DMS79 treated with DMSO at 0.1 percent for 48 hours (cell line): ENCODE data around the gene LHX8.
"Not testable (repeated sequence)": the region's sequence is repeated elsewhere in the genome, so short reads cannot be mapped to it uniquely, and the experiment has no call there.

Experiments
- DNase-seq: peaks from one replicate; lab custom pipeline; 2025; lab: John Stamatoyannopoulos, UW

LHX8 gene

DNA sequence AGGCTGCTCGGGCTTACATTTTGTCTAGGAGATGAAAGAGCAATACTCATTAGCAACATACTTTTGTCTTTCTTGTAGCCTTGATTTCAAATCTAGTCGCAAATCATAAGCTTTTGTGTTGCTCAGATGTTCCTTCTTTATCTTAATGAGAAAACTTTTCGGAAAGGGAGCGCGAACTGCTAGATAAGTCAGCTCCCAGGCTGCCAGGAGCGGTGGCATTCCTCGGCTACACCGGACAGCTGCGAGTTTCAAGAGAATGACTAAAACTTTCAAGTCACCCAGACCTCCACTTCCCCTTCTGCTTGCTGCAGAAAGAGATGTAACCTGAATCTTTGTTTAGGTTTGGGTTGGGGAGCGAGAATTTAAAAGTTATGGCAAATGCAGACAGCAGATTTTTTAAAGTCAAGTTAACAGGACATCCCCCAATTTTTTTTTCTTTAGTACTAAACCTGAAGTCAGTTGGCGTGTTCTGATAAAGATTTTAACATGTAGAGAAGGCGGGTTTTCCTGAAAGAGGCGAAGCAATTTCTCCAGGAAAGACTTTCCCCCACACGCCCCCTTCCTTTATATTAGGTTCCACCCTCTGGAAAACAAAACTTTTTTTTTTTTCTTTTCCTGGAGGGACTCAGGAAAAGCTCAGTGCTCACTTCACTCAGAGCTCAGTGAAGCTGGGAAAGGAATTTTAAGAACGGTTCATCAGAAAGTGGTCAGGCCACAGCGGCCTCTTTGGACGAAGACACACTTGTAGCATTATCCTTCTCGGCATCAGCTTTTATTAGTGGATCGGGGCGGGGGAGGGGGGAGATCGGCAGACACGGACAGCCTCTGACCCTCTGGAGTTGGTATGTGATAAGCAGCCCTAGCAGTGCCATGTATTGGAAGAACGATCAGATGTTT is at the start of gene LHX8:
LHX8 (plus strand) TSS at position 639 of the 897 bp plus-strand sequence. CDS start 2,227 bp downstream, outside the sequence.
- DNase-seq, result no peak

DNA sequence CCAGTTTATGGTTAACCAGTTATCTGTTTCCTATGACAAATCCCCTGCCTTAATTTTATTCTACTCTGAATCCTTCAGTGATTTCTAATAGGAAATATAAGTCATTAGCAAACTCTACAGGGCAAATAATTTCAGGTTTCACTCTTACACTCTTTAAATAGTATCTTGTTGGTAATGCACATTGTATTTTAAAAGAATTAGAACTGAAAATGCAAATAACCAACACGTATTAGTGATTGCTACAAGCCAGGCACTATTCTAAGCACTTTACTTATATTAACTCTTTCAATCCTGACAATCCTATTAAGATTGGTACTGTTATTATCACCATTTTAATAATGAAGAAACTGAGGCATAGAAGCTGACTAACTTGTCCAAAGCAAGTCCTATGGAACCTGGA is 48.3 kb upstream of the LHX8 start:
- no peak for DNase-seq

DNA sequence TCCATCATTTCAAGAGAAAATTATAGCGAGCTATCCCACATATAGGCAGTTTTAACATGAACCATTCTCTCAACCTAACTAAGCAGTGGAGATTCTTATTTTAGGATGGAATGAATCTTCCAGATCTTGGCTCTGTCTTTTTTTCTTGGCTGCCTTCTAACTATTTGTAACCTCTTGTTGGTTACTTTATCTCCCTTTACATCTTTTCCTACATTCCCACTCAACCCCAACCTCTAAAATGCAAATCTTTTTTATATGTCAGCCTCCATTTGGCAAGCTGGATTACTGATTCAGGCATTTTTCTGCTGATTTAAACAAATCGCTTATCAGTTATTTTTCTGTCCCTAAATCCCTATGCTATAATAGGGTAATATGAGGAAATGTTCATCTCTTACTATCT is 46.9 kb upstream of the LHX8 start:
- DNase-seq, result no peak

DNA sequence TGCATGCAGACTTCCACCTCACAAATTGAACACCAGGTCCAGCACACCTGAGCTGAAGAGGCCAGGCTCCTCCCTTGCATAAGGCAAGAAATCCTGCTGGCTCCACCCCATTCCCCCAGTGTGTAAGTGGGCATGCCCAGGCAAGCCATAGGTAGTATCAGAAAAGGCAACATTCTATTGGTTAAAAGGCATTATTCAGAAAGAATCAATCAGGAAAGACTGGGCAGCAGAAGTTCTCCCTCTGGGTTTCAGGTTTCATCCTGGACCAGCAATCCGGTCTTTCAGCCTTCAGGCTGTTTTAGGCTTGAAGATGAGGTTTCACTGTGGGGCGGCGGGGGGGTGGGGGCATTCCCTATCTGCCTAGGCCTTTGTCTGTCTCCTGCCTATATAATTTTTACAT is 42.0 kb upstream of the LHX8 start:
- no peak for DNase-seq

DNA sequence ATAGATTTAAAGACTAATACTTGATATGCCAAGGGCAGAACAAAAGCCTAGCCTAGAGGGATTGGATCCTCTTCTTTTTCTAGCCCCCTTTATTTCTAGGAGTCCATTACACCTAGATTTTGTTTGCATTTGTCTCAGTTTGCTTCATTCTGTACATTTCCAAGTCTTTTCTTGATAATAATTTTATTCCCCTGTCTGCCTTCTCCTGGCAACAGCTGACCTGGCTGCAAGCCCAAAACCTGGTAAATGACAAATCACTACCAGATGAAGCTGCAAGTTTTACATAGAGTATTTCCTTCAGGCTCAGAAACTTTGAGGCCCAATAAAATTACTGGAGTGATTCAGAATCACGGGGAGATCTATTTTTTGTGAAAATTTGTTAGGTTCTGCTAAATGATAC is 36.5 kb upstream of the LHX8 start:
- DNase-seq, result no peak

DNA sequence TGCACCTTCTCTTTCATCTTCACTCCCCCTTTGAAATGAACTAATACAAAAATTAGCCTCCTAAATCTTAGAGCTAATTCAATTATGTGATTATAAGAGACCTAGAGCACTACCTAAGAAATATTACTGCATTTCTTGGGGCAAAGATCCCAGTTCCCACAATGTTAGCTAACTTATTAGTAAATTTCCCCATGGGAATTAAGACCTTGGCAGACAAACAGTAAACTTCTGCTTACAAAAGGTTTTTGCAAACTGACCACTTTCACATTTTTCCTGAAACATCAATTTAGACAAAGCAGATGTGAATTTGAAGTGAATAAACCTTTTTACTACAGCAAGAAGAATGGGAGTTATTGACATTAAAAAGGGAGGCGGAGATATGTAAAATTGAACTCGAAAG is 34.6 kb upstream of the LHX8 start:
- DNase-seq, result no peak

DNA sequence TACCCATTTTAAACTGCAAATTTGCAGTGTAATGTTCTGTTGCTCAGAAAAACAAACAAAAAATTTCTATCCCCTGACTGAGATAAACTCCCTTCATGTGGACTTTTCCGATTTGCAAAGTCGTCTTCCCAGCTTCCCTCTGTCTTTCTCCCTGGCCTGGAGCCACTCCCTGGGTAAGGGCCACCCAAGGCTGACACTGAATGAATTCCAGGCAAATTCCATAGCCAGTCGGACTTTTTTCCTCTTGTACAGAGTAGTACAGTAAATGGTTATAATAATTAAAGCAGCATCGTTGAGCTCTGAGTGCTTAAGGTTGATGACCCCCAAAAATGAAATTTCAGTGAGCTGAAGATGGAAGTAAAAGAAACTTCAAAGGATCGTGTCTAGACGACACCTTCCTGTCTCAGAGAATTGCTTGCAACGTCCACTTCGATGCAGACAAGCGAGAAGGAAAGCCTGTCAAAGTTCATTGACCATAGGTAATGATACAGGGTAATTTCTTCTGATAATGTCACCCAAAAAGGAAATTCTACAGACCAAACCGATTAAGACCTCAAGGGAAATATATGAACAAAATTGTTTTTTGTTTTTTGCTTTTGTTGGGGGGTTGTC is 33.6 kb upstream of the LHX8 start:
- no peak for DNase-seq

DNA sequence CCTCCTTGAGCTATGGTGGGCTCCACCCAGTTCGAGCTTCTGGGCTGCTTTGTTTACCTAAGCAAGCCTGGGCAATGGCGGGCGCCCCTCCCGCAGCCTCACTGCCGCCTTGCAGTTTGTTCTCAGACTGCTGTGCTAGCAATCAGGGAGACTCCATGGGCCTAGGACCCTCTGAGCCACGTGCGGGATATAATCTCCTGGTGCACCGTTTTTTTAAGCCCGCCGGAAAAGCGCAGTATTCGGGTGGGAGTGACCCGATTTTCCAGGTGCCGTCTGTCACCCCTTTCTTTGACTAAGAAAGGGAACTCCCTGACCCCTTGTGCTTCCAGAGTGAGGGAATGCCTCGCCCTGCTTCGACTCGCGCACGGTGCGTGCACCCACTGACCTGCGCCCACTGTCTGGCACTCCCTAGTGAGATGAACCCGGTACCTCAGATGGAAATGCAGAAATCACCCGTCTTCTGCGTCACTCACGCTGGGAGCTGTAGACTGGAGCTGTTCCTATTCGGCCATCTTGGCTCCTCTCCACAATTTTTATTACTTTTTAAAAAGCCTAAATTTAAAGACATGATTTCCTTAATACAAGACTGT is 21.7 kb upstream of the LHX8 start:
- DNase-seq, result not testable (repeated sequence)

DNA sequence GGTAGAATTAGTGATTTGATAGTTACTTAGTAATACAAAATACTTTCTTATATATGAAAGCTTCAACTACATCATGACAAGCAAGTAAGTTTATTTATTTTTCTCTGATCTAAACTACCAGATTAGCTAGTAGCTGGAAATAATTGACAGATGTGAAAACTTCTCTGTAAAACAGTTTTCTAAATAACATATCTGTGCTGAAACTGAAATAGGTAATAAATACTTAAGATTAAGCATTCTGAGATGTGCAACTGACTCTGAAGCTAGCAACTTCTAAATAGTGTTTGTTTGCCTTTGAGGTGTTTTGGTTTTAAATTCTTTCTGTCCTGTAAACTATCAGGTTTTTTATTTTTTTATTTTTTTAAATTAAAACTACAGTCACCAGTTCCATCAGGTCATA is 18.5 kb upstream of the LHX8 start:
- no peak for DNase-seq

DNA sequence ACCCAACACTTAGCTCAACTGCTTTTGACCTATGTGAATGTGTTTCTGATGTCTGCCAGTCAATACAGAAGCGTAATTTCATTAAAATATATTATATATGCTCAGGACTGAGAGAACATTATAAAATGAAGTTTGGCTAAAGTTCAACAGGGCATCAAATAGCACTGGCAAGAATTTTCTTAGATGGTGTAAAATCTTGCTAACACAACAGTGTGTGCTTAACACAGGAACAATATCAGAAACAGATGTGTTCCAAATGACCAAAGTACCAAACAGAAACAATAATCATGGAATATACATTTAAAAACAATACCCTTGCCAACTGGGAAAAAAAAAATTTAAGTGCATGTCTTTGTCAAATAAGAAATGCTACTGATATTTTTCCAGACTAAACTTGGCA is 10.4 kb upstream of the LHX8 start:
- no peak for DNase-seq

DNA sequence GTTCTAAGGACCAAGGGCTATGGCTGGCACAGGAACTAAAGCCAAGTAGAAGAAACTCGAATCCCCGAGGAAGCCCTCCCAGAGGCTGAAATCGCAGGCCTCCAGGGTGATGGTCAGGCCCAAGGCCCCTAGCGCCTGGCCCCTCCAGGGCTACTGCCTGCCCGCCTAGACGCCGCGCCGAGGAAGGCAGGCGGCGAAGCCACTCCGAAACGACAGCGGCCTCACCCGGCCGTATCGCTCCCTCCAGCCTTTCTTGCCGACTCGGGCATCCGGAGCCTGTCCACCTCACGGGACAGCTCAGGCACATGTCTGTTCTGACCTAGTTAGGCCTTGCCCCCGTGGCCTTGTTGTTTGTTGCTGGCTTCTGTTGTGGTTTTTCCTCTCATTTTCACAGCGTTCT is 9.7 kb upstream of the LHX8 start:
- DNase-seq, result no peak

DNA sequence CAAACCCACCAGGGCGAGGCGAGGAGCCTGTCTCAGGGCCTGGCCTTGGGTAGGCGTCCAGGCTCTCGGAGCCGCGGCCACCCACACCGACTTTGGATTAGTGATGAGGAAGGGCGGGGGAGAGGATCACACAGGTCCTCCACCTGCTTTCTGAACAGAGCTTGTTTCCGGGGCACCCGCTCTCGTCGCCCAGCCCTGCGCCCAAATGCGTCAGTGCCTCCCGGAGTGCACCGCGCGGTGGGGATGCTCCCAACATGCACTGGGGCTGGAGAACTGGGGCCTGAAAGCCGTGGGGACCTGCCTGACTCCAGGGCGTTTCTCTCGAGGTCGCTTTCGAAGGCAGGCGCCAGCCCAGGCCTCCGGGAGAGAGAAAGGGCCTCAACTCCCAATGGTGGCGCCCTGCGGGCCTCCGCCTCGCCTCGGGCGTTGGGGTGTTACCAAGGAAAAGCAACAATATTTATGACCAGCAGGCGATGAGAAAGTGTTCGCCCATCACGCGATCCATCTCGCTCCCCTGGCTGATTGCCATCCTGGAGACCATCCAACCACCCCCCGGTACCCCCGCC is 8.9 kb upstream of the LHX8 start:
- no peak for DNase-seq

DNA sequence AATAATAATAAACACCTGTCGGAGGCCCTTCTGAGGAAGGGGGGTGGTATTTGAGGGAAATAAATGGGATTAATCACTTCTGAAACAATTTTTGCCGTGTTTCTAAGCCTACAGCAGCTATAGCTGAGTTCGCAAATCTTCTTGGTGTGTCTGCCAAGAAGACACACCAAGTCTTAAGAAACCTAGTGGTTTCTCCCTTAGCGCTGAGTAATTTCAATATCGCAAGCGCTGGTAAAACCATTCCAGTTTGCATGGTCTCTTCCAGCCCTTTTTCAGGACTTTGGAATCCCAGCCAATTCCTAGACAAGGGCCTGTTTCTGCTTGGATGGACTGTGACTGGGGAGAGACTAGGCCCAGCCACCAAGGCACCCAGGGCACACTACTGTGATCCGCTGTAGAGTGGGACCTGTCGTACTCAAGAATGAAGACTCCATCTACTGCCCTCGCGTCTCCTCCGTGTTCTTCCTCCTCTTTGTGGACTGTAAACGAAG is 7.5 kb upstream of the LHX8 start:
- DNase-seq, result no peak

DNA sequence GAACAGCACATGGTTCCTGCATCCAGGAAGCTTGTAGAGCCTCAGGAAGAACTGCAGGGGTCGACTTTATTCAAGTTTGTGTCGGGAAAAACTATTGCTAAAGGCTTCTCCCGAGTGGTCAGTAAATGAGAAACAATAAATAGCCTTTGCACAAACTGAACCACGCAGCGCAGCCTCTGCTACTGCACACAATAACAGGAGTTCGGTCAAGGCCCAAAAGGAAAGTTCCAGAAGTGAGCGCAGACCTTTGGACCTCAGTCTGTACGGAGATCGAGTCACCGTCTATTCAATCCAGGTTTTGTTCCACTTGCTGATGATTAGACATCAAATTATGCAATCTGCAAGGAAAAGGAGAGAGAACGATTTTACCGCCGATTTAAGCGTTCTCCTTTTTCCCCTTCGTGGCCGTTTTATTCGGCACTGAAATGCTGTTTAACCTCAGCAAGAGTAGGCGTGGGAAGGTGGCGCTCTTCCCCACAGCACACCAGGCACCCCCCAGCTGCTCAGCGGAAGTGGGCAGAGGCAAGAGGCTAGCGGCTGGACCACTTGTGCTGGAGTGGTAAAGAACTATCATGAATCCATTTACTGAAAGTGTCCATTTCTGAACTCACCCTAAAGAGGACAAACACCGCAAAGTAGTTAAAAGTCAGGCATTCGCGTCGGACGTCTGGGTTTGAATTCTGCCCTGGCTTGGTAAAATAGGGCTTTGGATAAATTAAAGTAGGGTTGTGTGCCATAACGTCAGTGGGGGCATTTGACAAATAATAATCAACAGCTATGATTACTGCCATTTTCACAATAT is 6.1 kb upstream of the LHX8 start:
- DNase-seq, result no peak

DNA sequence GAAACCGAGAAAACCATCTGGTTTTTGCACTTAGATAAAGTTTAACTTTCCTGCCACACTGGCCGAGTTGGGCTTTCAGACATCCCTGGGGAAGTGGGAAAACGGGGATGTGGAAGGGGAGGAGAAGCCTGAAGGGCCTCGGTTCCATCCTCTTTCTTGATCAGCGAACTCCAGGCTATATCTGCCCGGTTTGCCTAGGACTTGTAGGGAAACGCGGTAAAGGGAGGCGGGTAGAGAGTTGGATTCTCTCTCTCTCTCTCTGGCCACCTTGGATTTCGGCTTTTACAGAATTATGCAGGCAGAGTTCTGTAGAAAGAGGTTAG is 4.6 kb upstream of the LHX8 start:
- no peak for DNase-seq

DNA sequence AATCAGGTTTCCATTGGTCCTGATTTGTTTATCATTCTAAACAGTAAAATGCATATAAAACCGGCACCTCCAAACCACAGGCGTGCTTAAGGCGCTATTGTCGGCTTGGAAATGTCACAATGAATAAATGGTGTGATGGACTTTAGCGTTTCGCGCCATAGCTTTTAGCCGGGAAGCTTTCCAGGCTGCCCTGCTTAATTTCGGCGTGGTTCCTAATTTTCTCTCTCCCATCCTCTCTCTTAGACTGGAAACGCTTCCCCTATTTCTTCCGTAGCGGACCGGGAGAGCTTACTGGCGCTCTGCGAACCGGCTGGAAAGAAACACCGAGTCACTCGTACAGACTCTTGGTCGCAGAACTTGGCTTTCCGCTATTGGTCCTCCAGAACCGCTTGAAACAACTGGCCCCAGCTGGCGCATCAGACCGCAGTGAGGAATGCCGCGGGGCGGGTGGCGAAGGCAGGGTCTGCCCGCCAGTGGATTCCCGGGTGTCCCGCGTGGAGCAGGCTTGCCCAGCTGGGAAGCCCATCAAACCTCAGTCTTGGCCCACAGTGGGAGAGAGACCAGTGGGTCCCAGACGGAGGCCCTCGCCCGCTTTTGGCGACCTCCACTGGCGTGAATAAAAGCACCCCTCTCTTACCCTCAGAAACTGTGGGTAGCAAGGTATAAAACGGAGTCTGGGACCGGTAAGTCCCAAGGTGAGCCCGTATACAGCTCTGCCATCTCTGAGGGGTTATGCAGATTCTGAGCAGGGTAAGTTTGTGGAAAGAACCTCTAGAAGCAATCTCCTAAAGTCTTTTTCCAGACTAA is 4.0 kb upstream of the LHX8 start:
- no peak for DNase-seq

DNA sequence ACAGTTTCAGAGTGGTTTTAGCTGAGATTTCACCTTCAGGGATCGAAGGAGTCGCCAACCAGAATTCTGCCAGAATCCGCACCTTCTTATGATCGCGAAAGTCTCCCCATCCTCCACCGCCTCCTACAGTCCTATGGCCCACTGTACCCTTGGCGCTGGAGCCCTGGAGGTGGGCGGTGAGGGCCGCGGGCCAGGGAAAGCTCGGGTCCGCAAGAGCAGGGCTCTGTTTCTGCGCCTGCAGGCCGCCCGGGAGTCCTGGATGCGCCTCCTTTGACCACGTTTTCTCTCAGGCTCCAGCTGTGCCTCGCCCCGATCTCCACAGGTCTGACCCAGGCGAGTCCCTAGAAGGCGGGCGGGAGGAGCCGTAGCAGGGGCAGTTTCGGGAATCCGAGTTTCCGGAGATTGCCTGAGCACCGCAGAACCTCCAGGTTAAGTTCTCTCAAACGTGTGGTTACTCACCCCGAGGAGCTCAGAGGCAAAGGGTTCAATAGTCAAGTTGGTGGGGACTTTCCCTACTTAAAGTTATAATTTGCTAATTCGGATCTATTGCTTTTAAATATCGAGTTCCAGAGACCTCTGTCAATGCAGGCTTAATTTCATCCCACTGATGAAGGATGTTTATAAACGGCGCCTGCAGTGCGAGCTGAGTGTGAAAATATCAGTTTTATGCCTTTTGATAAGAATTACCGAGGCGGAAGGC is 3.2 kb upstream of the LHX8 start:
- DNase-seq, result no peak

DNA sequence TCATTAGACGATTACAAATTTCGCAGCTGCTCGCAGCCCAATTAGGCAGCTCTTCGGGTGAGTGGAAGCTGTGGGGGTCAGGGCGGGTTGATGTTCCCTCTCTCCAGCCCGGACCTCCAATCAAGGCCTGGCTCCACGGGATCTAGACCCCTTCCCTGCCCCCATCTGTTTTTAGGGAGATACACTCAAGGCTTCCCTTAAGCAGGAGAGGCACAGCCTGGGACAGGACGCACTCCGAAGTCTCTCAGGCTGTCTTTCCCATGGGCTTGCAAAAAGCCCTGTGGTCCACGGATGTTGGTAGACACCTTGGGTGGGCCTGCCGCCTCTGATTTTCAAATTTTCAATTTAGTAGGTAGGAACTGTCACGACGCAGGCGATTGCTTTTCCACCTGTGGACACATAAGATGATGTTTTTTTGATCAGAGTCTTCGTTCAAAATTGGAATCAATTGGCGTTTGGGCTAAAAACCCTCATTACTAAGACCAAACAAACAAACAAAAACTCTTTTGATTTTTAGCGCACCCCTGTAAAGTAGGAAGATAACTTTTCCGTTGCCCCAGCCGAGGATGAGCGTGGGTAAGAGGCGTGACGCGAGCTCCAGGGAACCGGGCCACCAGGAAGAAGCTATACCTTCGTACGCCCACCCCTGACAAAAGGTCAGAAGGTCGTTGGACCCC is 2.5 kb upstream of the LHX8 start:
- no peak for DNase-seq

DNA sequence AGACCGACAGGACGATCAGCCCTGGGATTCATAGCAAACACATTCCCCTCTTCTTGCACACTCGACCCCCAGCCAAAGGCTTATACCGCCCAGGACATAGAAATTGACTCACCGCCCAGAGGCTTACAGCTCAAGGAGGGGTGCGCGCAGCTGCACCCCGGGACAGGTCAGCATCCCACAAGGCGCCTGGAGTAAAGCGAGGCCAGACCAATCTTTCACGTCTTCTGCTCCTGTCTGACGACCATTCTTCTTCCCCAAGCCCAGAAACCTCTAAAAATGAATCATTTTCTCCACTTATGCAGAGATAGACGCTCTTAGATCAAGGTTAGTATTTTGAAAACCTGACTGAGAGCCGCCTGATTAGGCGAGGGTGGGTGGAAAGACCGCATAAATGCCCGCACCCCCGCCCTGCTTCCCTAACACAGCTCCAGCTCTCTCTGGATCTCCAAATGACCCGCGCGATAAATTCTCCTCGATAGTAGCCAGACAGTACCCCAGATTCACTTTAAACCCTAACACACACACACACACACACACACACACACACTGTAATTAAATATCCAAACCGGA is 1.9 kb upstream of the LHX8 start:
- no peak for DNase-seq
